Stimulated activated CD8-positive, alpha-beta memory T cell treated with anti-CD3 and anti-CD28 coated beads, Interleukin-4, amount 100 ng/mL, for 24 hours (primary cell): ENCODE measurements around the gene MAPRE3.
"Not testable (repeated sequence)": the region's sequence is repeated elsewhere in the genome, so short reads cannot be mapped to it uniquely, and the experiment has no call there.

ENCODE experiments used
- DNase-seq: peaks from one replicate; pipeline ENCODE4 v3.0.0-alpha.2; 2020; ENCODE audit warnings: low read depth

The MAPRE3 gene

DNA sequence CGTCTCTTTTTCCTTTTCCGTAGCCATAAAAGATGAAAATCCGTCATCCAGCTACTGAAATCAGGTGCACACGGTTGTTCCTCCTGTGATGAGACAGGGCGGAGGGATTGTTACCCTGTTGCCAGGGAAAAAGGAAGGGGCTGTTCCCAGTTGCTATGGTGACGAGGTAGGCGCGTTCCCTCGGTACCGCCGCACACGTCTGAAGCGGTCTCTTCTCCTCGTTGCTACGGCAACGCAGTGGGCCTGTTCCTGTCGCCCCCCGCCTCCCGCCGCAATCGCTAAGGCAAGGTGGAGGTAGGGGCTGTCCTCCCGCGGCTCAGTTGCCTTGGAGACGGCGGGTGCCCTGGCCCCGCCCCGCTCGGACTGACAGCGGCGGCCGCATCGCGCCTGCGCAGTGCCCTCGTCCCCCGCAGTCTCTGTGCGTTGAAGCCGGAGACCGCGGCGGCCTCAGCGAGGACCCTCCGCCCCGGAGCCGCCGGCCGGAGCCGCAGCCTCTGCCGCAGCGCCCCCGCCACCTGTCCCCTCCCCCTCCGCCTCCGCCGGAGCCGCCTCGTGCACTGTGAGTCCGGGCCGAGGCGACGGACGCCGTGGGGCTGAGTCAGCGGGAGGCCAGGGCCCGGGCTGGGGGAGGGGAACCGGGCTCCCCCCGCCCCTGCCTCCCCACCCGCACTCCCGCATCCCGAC, at the start of gene MAPRE3:
Gene MAPRE3 (plus strand): TSS at position 394 of the 684 bp plus-strand sequence. CDS start 51,582 bp downstream, outside the sequence.
- DNase-seq, result peak; percentile 73

DNA sequence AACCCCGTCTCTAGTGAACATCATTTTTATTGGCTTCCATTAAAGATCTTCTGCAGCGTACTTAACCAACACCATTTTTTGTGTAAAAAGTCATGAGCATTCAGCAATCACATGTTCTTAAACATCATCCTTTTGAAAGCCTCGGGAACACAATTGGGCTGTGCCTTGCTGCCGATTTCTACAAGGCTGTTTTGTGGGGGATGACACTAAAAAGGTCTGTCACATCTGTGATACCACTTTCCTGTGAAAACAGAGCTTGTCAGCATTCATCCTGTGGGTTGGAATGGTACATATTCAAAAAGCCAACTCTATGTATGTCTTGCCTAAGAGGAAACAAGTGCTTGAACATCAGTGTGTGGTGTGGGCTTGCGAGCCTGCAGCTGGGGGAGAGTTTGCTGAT, 49.1 kb upstream of the MAPRE3 start:
- no peak for DNase-seq

DNA sequence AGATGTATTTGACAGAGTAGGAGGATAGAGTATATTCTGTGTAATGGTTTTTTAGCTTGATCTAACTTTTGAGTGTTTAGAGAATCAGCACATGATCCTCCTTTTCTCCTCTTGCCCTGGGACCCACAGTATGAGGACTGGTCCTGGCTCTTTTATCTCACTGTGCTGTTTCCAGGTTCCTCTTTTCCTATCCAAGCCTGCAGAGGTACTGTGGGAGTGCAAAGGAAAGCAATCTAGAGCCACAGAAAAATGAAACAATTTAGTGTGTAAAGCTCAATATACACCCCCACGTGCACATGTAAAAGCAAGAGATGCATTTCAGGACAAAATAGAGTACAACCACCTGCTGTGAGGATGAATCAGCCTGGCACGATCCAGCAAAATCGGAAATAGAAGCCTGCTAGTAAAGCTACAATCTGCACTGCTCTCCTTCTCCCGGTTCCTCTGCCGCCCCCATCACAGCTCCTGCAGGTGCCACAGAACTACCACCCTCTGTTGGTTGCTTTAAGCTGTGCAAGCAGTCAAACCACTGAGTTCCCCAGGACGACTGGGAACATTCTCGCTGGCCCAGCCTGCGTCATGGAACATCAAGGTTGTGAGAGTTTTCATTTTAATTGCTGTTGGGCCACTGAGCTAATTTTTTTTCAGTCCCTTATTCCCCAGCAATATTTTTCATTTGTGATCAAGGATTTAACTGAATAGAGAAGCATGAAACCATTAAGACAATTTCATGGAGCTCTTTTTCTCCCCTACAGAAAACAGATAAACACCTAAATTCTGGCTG, 47.8 kb upstream of the MAPRE3 start:
- DNase-seq, result peak; percentile 23

DNA sequence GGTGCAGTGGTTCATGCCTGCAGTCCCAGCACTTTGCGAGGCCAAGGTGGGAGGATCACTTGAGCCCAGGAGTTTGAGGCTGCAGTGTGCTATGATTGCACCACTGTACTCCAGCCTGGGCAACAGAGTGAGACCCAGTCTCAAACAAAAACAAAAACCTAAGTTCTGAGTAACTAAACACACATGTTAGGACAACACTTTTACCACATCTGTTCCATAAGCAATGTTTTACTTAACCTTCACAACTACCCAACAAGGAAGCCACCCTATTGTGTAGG, 47.3 kb upstream of the MAPRE3 start:
- not testable (repeated sequence) for DNase-seq

DNA sequence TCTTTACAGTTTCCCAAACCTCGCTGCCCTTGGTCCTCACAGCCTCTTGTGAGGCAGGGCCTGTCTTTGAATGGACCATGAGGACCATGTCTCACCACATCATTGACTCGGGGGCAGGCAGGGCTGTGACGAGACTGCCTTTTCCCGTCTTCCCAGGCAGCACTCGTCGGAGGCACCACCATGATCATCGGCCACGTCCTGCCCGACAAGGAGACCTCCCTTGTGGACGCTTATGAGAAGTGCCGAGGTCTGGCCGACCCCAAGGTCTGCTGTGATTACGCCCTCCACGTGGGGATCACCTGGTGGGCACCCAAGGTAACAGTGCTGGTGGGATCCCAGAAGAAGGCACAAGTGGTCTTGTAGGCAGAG, 45.7 kb upstream of the MAPRE3 start:
- no peak for DNase-seq

DNA sequence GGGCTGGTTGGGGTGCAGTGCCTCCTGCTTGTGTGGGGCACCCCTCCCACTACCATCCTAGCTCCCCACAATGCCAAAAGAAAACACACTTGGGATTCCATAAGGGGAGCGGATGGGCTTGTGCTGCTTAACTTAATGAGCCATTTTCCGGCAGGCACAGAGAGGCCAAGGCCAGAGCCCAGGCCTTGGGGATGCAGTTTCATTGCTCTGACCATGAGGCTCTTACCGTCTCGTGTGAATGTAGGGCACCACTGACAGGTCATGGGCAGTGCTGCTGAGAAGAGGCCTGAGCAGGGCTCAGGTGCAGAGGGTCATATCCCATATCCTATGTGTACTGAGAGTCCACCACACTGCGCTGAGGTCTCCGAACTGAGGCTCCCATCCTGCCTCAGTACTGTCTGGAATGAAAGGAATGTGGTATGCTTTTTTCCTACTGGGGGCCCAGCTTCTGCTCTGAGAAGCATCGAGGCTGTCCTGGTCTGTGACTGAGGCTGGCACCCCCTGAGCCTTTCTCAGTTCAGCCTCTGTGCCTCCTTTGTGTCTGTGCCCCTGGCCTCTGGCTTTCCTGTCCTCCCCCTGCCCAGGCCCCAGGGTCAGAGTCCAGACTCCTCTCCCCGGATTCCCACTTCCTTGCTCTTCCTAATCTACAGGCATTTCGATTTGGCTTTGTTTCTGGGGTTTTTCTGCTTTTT, 45.2 kb upstream of the MAPRE3 start:
- DNase-seq, result no peak

GRCh38 chr2:26927221-26927620, 43.2 kb upstream of the MAPRE3 start:
- DNase-seq, result no peak

GRCh38 chr2:26932974-26933373, 37.5 kb upstream of the MAPRE3 start:
- DNase-seq, result no peak

DNA sequence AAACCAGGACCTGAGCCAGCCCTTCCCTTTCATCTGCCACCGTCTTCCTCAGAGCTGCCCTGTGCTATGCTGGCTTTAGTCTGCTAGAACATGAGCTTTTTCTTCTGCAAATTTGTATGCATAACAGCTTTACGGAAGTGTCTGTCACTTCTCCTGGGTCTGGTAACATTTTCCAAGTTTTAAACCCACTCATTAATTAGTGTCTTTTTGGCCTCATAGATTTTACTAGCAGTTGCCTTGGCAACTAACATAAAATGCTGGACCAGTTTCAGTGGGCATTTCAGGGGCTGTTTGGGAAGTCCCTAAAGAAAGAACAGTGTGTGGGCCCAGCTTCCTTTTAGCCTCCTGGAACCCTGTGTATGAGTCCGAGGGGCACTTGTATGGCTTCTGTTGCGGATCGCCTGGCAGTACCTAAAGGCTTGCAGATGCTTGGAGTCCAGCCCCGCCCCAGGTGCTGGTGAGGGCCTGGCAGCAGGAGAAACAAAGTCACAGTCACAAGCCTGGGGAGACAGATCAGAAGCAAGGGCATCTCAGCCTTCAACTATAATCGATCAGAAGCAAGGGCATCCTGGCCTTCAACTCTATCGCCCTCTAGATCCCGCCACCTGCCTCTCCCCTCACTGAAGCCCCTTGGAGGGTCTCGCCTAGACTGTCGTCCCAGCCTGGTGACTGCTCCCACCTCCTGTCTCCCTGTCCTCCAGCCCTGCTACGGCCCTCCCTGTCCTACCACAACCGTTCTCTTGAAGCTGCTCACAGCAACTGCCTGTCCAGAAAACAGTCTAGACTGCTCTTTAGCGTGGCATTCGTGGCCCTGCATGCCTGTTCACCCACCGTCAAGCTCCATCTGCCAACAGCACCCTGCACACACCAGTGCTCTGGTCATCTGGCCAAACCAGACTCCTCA, 36.8 kb upstream of the MAPRE3 start:
- no peak for DNase-seq

- no peak for DNase-seq
Observed at GRCh38 chr2:26934335-26934724, 36.1 kb upstream of the MAPRE3 start.

GRCh38 chr2:26934985-26935384, 35.5 kb upstream of the MAPRE3 start:
- no peak for DNase-seq

GRCh38 chr2:26936855-26937254, 33.6 kb upstream of the MAPRE3 start:
- no peak for DNase-seq

DNA sequence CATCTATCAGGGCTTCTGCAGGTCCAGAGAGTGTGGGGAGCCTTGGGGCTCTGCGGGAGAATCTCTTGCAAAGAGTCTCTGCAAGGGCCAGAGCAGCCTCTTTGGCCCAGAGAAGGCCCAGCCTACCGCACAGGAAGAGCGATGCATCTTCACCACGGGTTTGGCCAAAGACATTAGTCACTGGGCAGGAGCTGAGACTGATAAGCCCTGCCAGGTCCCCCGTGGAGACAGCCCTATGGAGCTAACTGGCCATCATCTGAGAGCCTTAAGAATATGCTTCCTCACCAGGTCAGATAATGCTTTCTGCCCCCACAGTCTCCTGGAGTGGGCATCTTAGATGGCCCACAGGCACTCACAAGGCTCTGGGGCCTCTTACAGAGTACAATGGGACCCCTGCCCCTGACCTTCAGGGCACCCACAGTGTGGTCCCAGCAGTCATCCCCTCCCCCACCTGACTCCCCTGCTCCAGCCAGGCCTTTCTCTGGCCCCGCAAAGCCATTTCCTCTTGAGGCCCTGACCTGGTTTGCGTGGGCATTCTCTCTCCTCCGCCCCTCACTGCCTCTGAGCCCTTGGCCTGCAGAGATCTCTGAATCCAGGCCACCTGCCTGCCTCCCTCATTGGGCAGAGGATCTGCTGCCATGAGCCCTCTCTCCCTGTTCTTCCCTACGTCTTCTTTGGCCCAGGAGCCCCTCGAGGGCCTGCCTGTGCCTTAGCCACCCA, 31.9 kb upstream of the MAPRE3 start:
- no peak for DNase-seq

DNA sequence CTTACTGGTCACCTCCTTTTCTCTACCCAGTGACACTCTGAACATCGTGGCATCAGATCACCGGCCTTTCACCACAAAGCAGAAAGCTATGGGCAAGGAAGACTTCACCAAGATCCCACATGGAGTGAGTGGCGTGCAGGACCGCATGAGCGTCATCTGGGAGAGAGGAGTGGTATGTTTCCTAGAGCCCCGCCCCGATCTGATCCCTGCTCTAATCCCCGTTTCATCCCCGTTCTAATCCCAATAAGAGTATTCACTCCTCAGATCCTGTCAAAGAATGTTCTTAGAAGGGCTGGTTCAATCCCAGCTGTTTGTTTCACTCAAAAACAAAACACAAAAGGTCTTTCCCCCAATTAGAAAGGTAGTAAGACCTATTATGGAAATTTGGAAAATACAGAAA, 30.4 kb upstream of the MAPRE3 start:
- DNase-seq, result no peak

DNA sequence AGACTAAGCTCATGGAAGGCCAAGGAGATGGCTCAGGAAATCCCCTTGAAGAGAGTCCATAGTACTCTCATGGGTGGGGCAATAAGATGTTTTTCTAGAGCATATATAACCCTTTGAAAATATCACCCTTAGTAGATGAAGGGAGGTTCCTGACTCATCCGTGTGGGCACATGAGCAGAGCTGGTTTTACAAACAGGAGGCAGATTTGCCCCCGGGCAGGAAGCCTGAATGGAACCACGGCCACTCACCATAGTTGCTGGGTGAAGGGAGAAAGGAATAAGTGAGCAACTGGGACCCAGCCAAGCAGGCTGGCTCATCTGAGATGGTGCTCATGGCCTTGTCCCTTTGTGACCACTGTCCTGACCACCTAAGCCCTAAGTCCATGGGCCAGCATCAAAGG, 29.0 kb upstream of the MAPRE3 start:
- DNase-seq, result no peak

DNA sequence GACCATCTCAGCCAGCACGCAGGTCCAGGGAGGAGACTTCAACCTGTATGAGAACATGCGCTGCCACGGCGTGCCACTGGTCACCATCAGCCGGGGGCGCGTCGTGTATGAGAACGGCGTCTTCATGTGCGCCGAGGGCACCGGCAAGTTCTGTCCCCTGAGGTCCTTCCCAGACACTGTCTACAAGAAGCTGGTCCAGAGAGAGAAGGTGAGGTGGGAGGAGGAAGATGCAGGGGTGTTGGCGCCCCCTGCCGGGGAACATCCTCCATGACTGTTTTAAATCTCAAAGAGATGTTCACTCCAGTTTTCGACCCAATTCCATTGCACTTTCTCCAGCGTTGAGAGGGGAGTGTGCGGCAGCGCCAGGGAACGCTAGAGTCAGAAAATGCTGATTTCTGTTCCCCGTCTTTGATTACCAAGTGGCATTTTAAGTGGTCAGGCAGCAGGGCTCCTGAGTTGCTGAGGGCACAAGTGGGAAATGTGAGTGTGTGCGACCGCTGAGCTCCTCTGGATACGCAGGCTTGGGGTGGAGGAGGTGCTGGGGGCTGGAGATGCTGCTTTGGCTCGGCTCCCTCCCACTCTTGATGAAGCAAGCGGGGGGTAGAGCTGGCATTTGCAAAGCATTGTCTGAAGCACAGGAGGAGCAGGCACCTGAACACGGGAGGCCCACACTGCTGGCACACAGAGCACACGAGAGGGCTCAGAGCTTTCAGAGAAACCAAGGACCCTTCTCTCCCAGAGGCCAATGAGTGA, 27.7 kb upstream of the MAPRE3 start:
- peak; percentile 52 for DNase-seq

GRCh38 chr2:26945991-26946750, 24.3 kb upstream of the MAPRE3 start:
- no peak for DNase-seq

DNA sequence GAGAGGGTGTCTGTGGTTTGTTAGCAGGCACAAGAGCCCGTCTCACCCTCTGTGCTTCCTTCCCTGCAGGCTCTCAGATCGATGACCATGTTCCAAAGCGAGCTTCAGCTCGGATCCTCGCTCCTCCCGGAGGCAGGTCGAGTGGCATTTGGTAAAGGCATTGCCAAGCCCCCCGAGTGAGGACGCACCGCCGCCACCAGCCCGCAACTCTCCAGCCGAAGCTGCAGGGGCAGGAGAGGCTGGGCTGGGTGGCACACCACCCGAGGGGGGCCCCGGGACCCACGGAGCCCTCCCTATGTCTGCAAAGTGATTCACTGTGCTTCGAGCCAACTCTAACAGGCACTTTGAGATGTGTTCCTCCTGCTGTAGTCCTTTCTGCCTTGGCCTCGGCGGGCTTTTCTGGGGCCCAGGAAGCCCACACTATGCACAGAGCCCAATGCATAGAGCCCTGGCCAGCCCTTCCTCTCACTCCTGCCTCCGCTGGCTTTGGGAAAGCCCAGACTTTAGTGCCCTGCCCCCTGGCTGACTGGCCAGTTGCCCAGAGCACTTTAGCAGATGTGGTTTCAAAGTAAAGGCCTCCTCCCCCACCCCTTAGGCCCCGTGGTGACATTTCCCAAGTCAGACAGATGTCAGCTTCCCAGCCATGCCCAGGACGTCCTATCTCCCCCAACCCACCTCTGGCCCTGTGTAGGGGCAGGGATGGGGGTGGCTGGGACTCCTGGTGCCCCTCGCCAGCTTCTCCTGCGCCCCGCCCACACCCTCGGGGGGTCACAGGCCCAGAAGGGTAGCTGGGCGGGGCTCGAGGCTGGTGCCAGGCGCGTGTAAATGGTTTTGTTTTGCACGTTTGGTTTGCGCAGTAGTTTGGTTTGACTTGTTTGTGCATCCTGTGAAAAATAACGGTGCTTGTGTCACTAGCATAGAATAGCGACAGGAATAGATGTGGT, 23.3 kb upstream of the MAPRE3 start:
- DNase-seq, result no peak

DNA sequence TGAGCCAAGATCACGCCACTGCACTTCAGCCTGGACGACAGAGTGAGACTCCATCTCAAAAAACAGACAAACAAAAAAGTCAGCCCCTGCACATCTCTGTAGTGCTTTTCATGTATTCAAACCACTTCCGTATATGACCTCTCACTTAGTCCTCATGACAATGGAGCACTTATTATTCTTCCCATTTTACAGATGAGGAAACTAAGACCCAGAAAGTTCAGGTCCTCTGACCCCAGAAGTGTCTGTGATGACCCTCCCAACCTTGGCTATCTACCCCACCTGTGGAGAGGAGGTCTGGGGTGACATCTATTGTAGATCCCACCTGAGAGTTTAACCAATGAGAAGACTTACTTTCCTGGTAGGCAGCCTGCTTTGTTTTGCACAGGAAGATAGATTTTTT, 21.6 kb upstream of the MAPRE3 start:
- DNase-seq, result no peak
